Measurements from ENCODE around the gene ROBO1. TPM values are rescaled to one million over a fixed set of nuclear protein-coding genes. Genes with fewer than 3 reads are reported as not detected.

Gene ROBO1
- total and polyA plus RNA-seq, 2 of the 8 experiments (the other 6 are each of a cell fraction or from before 2014, with no cell fraction given): 51.4 to 91.0 TPM

- TF ChIP-seq SP2 (IDR thresholded peaks at IDR 0.05; ENCODE audit: low read length) (no peak), EP300 (IDR thresholded peaks at IDR 0.05; ENCODE audit: borderline replicate concordance in 1 of 2, low read depth in 2 of 2, low read length in 2 of 2) (no peak), E2F6 (IDR thresholded peaks at IDR 0.05) (no peak), KDM1A (IDR thresholded peaks at IDR 0.05; ENCODE audit: borderline replicate concordance, low read length) (no peak), FOSL1 (IDR thresholded peaks at IDR 0.05; ENCODE audit: insufficient read depth, low read depth, low read length) (no peak)
Observed at GRCh38 chr3:78801926-78802561, 965.8 kb downstream of the ROBO1 start (continued).
